Spleen (tissue), 11 donors: ENCODE measurements around the gene AKR1C8. TPM values are rescaled to one million over a fixed set of nuclear protein-coding genes. Genes with fewer than 3 reads are reported as not detected.

Source experiments
- DNase-seq: peaks from one replicate; pipeline ENCODE4 v3.0.0-alpha.2; 2020
- H3K27ac ChIP-seq, 8 donors: fragments of 200-600 bp; sonication (generic) in 7 of 8; 1 replicate in 4 of 8; 2 replicates in 4 of 8; pipeline versions ENCODE4 v1.5.0 to v1.8.0; 2016 to 2021; ENCODE audit warnings: inconsistent platforms in 4 of 8, mild to moderate bottlenecking in 4 of 8, moderate library complexity in 1 of 8
- H3K27me3 ChIP-seq, 7 donors: fragments of 200-600 bp; sonication (generic) in 6 of 7; replicated peaks in 1 of 7; 1 replicate in 4 of 7; 2 replicates in 3 of 7; pipeline versions ENCODE4 v1.5.0 to v1.8.0; 2016 to 2021; ENCODE audit warnings: inconsistent platforms in 3 of 7, mild to moderate bottlenecking in 1 of 7
- H3K36me3 ChIP-seq, 6 donors: fragments of 200-600 bp; sonication (generic) in 5 of 6; 1 replicate in 4 of 6; 2 replicates in 2 of 6; pipeline versions ENCODE4 v1.5.0 to v1.8.0; 2016 to 2021; ENCODE audit warnings: inconsistent platforms in 2 of 6
- H3K4me1 ChIP-seq, 6 donors: fragments of 200-600 bp; sonication (generic) in 5 of 6; 1 replicate in 3 of 6; 2 replicates in 3 of 6; pipeline versions ENCODE4 v1.5.0 to v1.8.0; 2016 to 2021; ENCODE audit warnings: inconsistent platforms in 3 of 6
- H3K4me3 ChIP-seq, 8 donors: fragments of 200-600 bp; sonication (generic) in 7 of 8; 1 replicate in 4 of 8; 2 replicates in 4 of 8; pipeline versions ENCODE4 v1.5.0 to v1.8.0; 2016 to 2021; ENCODE audit warnings: inconsistent platforms in 4 of 8, mild to moderate bottlenecking in 4 of 8, moderate library complexity in 2 of 8
- H3K9me3 ChIP-seq, 8 donors: fragments of 200-600 bp; sonication (generic) in 7 of 8; 1 replicate in 4 of 8; 2 replicates in 4 of 8; pipeline versions ENCODE4 v1.5.0 to v1.8.0; 2016 to 2021; ENCODE audit warnings: inconsistent platforms in 4 of 8
- CTCF ChIP-seq, 11 experiments: fragments of 200-600 bp in 7 of 11; fragments of 450-650 bp in 4 of 11; sonication (generic) in 4 of 11; IDR thresholded peaks in 8 of 11; conservative IDR thresholded peaks in 3 of 11; 1 replicate in 7 of 11; 2 replicates in 4 of 11; pipeline versions ENCODE4 v1.4.0 to v1.8.0; 2016 to 2021; ENCODE audit warnings: antibody characterized with exemption in 11 of 11, inconsistent platforms in 4 of 11, mild to moderate bottlenecking in 1 of 11
- POLR2A ChIP-seq, 3 donors: fragments of 450-650 bp; IDR thresholded peaks; one replicate each; pipeline ENCODE4 v1.5.1; 2017; ENCODE audit warnings: antibody characterized with exemption in 3 of 3, mild to moderate bottlenecking in 1 of 3
- POLR2AphosphoS5 ChIP-seq, 3 donors: sonication (generic); formaldehyde crosslinking; IDR thresholded peaks; one replicate each; pipeline ENCODE4 v1.5.1; 2017; ENCODE audit warnings: antibody characterized with exemption in 3 of 3
- WGBS, 5 donors: extraction: QIAGEN DNeasy Blood & Tissue Kit in 3 of 5; methylation state at CpG; one replicate each; pipeline versions ENCODE4 v1.1.5 to v1.1.7; 2013 to 2018; 5-methylcytosine and 5-hydroxymethylcytosine counted together
- intact Hi-C: fragments of 100-400 bp; cut with DNase I; formaldehyde crosslinking; loops from one replicate; pipeline ENCODE4 v1.15.0; 2023; ENCODE audit warnings: low total_unique reads
- polyA plus RNA-seq, 3 donors: library from polyadenylated mRNA; stranded (reverse); fragments of 200-250 nt; gene quantifications; one replicate each; pipeline ENCODE4 v1.2.1, GENCODE V29; 2013
- total RNA-seq, 7 donors: library from RNA; depleted of rRNA in 3 of 7; stranded (reverse); fragments of >200 nt in 3 of 7; fragmentation: NEBNext Ultra II Directional in 4 of 7; extraction: Animal tissue kit (Norgen Biotek cat#: 25700) in 4 of 7; gene quantifications; one replicate each; pipeline versions ENCODE4 v1.1.0 to v1.2.1, GENCODE V29; 2016 to 2021
- donor health status: healthy with polysubstance abuse.
- donor health status: DM: no; HTN: no; CAD: no; lungs with moderate emphysema.
- donor health status: DM: no; HTN: no; CAD: no.
- donor health status: Bipolar disorder and iron deficiency.
- donor health status: healthy.
- donor health status: DM: no; HTN: no; CAD: no.
- donor health status: DM: yes; HTN: yes; CAD: no.

AKR1C8 gene
- total and polyA plus RNA-seq, 10 donors, result 0.23 to 0.26 TPM; not detected in 8

DNA sequence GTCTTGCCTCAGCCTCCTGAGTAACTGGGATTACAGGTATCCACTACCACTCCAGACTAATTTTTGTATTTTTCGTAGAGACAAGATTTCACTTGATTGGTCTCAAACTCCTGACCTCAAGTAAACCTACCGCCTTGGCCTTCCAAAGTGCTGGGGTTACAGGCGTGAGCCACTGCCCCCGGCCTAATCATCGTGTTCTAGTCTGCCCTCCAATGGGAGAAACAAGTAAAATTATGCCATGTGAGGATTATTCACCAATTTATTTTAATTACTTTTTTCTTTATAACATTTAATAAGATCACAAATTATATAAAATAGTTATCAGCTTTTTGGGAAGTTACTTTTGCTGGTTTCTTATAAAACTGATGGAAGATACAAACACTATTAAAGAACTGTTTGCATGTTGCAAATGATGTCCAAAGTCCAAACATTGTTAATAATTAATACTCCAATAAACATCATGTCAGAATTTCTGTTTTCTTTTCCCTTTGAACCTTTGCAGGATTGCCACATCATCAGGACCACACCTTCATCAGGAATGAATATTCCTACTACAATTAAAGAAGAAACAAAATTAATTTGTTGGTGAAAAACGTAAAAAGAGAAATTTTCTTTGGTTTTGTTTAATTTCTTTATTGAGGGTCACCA lies 10.9 kb upstream of the AKR1C8 start:
- intact Hi-C loops, result no loop called here
- TF ChIP-seq POLR2A (IDR thresholded peaks at IDR 0.05) (no peak), POLR2AphosphoS5 (IDR thresholded peaks at IDR 0.05) (no peak)

GRCh38 chr10:5194431-5194830 lies 9.5 kb upstream of the AKR1C8 start:
- Histone ChIP-seq H3K9me3 (no peaks in the 10 kb centered on the region), H3K27me3 (no peaks in the 10 kb centered on the region), H3K4me1 (no peaks in the 10 kb centered on the region), H3K27ac (no peak overlapping the region), H3K36me3 (no peaks in the 10 kb centered on the region), H3K4me3 (no peak overlapping the region)
- intact Hi-C loops, result no loop called here
- DNase-seq, result no peak
- 82 to 86% (median 85%) methylated on average over 3 of the region's 3 CpGs for WGBS, 5 donors
- TF ChIP-seq POLR2A (IDR thresholded peaks at IDR 0.05), result no peak
- no peak for TF ChIP-seq CTCF (IDR thresholded peaks at IDR 0.05 in 8 of 11, conservative IDR thresholded peaks at IDR 0.05 in 3 of 11)
- TF ChIP-seq POLR2AphosphoS5 (IDR thresholded peaks at IDR 0.05), result no peak

More for the DNA sequence above, 10.9 kb upstream of the AKR1C8 start:
- DNase-seq, result no peak
- Histone ChIP-seq H3K36me3 (no peaks in the 10 kb centered on the region), H3K27ac (no peak overlapping the region), H3K4me1 (no peaks in the 10 kb centered on the region), H3K4me3 (no peak overlapping the region), H3K9me3 (no peaks in the 10 kb centered on the region), H3K27me3 (no peaks in the 10 kb centered on the region)
- WGBS, 5 donors, result 78 to 87% (median 82%) methylated on average over 6 of the region's 6 CpGs

GRCh38 chr10:5188358-5188757 lies 3.4 kb upstream of the AKR1C8 start:
- H3K27me3 ChIP-seq, result no peaks in the 10 kb centered on the region
- H3K9me3 ChIP-seq, result no peaks in the 10 kb centered on the region
- no peaks in the 10 kb centered on the region for H3K36me3 ChIP-seq
- H3K27ac ChIP-seq, result no peak overlapping the region
- no peak for DNase-seq
- WGBS, 5 donors, result 67 to 83% (median 73%) methylated on average over 2 of the region's 2 CpGs
- H3K4me1 ChIP-seq, result no peaks in the 10 kb centered on the region
- TF ChIP-seq POLR2AphosphoS5 (IDR thresholded peaks at IDR 0.05), result no peak
- TF ChIP-seq CTCF (IDR thresholded peaks at IDR 0.05 in 8 of 11, conservative IDR thresholded peaks at IDR 0.05 in 3 of 11), result no peak
- TF ChIP-seq POLR2A (IDR thresholded peaks at IDR 0.05), result no peak
- no peak overlapping the region for H3K4me3 ChIP-seq
- intact Hi-C loops, result no loop called here

GRCh38 chr10:5187867-5188266 lies 2.9 kb upstream of the AKR1C8 start:
- WGBS, 5 donors, result 65 to 80% (median 73%) methylated on average over 5 of the region's 5 CpGs
- intact Hi-C loops, result no loop called here

More at GRCh38 chr10:5187867-5188266, 2.9 kb upstream of the AKR1C8 start:
- no peak for DNase-seq
- Histone ChIP-seq H3K27ac (no peak overlapping the region), H3K27me3 (no peaks in the 10 kb centered on the region), H3K9me3 (no peaks in the 10 kb centered on the region), H3K4me1 (no peaks in the 10 kb centered on the region), H3K36me3 (no peaks in the 10 kb centered on the region), H3K4me3 (no peak overlapping the region)
- no peak for TF ChIP-seq POLR2AphosphoS5 (IDR thresholded peaks at IDR 0.05)
- no peak for TF ChIP-seq POLR2A (IDR thresholded peaks at IDR 0.05)
- TF ChIP-seq CTCF (IDR thresholded peaks at IDR 0.05 in 8 of 11, conservative IDR thresholded peaks at IDR 0.05 in 3 of 11), result no peak
